Vagina (tissue), 2 donors: ENCODE measurements around the gene CWF19L2. TPM values are rescaled to one million over a fixed set of nuclear protein-coding genes. Genes with fewer than 3 reads are reported as not detected.
"Not testable (repeated sequence)": the region's sequence is repeated elsewhere in the genome, so short reads cannot be mapped to it uniquely, and the experiment has no call there.

Experiments used
- DNase-seq, 2 donors: peaks; one replicate each; pipeline ENCODE4 v3.0.0-alpha.2; 2017; ENCODE audit errors: extremely low spot score in 2 of 2
- H3K27ac ChIP-seq: fragments of 200-600 bp; sonication (generic); one replicate; pipeline ENCODE4 v1.5.1; 2019
- H3K27me3 ChIP-seq: fragments of 200-600 bp; sonication (generic); one replicate; pipeline ENCODE4 v1.5.1; 2019
- H3K36me3 ChIP-seq, 2 donors: fragments of 200-600 bp; sonication (generic); one replicate each; pipeline ENCODE4 v1.5.1; 2017 to 2019
- H3K4me1 ChIP-seq: fragments of 200-600 bp; sonication (generic); one replicate; pipeline ENCODE4 v1.5.1; 2019
- H3K4me3 ChIP-seq, 2 donors: fragments of 200-600 bp; sonication (generic); 1 replicate in 1 of 2; 2 replicates in 1 of 2; pipeline ENCODE4 v1.5.1; 2016 to 2019
- H3K9me3 ChIP-seq: fragments of 200-600 bp; sonication (generic); one replicate; pipeline ENCODE4 v1.5.1; 2019
- POLR2A ChIP-seq, 2 donors: fragments of 450-650 bp; IDR thresholded peaks; one replicate each; pipeline ENCODE4 v1.6.1; 2017; ENCODE audit warnings: antibody characterized with exemption in 2 of 2, mild to moderate bottlenecking in 2 of 2, moderate library complexity in 2 of 2
- POLR2AphosphoS5 ChIP-seq, 2 donors: sonication (generic); formaldehyde crosslinking; IDR thresholded peaks; one replicate each; pipeline ENCODE4 v1.9.0; 2017; ENCODE audit warnings: antibody characterized with exemption in 2 of 2, mild to moderate bottlenecking in 2 of 2, low read depth in 1 of 2; ENCODE audit not compliant: insufficient read depth in 1 of 2
- intact Hi-C: fragments of 100-400 bp; cut with DNase I; formaldehyde crosslinking; loops from one replicate; pipeline ENCODE4 v1.15.1; 2023
- total RNA-seq: library from RNA; depleted of rRNA; stranded (reverse); fragments of >200 nt; gene quantifications from one replicate; pipeline ENCODE4 v1.2.3, GENCODE V29; 2016
- TF ChIP-seq, protein P1 (sequence below), 3 experiments: fragments of 450-650 bp in 2 of 3; fragments of 200-600 bp in 1 of 3; sonication (generic) in 1 of 3; IDR thresholded peaks; one replicate each; pipeline ENCODE4 v1.5.1; 2017 to 2019; ENCODE audit warnings: antibody characterized with exemption in 3 of 3, mild to moderate bottlenecking in 2 of 3, moderate library complexity in 2 of 3

CWF19L2 gene
- 14.5 TPM for total RNA-seq

DNA sequence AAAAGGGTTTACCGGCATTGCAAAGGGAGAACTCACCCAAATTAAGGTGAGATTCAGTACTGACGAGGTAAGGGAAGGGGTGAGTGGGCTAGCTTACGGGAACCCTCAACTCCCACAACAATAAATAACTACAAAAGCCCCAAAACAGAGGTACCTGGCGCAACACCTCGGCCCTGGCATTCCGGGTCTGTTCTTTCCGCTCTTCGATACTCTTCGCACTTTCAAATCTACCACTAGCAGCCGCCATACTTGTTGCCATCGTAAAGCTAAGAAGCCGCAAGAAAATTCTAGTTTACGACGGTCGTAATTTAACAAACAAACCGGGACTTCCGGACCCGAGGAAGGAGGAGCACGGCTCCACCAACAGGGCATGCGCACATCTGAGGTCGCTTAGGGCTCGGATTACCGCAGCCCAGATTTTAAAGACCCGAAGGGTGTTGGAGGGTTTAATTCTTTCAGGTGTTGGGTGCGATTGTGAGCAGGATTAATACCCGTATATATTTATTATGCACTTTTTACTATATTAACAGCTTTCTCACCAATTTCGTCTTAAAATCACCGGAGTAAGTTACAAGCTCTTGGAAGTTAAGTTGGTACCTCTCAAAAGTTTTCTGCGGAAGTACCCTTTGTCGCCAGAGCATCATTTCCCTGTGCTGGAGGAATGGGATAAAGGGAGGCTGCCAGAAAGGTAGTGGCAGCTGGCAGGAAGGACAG, at the start of gene CWF19L2:
Gene CWF19L2, minus strand, starts transcription at position 268 of the 714 bp plus-strand sequence. Its CDS starts 9 bp downstream, at position 259.
- Histone ChIP-seq H3K27ac (peak within 1 kb of the TSS; percentile 75), H3K4me3 (peak within 1 kb of the TSS; percentile 61 to 63), H3K4me1 (peaks cover 14% of the 10 kb centered on the region), H3K27me3 (no peaks in the 10 kb centered on the region), H3K36me3 (peaks cover 0 to 18% of the 10 kb centered on the region in 2 donors), H3K9me3 (no peaks in the 10 kb centered on the region)
- intact Hi-C loops = no loop called here
- peak in 1 of 2 donors; percentile 92 for DNase-seq
- TF ChIP-seq, protein P1, sequence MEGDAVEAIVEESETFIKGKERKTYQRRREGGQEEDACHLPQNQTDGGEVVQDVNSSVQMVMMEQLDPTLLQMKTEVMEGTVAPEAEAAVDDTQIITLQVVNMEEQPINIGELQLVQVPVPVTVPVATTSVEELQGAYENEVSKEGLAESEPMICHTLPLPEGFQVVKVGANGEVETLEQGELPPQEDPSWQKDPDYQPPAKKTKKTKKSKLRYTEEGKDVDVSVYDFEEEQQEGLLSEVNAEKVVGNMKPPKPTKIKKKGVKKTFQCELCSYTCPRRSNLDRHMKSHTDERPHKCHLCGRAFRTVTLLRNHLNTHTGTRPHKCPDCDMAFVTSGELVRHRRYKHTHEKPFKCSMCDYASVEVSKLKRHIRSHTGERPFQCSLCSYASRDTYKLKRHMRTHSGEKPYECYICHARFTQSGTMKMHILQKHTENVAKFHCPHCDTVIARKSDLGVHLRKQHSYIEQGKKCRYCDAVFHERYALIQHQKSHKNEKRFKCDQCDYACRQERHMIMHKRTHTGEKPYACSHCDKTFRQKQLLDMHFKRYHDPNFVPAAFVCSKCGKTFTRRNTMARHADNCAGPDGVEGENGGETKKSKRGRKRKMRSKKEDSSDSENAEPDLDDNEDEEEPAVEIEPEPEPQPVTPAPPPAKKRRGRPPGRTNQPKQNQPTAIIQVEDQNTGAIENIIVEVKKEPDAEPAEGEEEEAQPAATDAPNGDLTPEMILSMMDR (IDR thresholded peaks at IDR 0.05) = peak in 1 of 3 experiments; percentile 20
- TF ChIP-seq POLR2AphosphoS5 (IDR thresholded peaks at IDR 0.05; ENCODE audit: insufficient read depth in 1 of 2, low read depth in 1 of 2) (peak; percentile 33 to 99), POLR2A (IDR thresholded peaks at IDR 0.05) (no peak)

DNA sequence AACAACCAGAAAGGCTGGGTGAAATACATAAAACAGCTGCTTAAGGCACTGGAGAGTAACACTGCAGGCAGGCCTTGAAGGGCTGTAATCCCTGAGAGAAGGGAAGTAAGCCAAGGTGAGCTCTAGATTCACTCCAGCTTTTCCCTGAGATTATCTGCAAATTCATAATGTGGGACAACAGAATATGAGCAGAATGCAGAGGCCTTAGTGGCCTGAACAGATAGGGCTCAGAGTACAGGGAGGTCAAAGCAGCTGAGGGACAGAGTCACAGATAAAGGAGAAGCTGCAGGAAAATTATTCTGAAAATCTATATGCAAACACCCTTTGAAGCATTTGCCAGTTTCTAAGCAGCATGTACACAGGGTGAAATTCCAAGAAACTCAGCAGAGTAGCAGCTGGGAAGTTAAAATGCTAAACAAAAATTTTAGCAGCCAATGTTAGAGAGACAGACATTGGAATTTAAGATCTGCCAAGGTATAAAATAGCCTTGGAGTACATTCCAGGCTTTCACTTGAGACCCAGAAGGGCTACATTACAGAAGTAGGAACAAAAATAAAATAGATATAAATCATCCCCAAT, 48.1 kb upstream of the CWF19L2 start:
- TF ChIP-seq, protein P1 (IDR thresholded peaks at IDR 0.05) = no peak
- TF ChIP-seq POLR2A (IDR thresholded peaks at IDR 0.05) (no peak), POLR2AphosphoS5 (IDR thresholded peaks at IDR 0.05; ENCODE audit: insufficient read depth in 1 of 2, low read depth in 1 of 2) (no peak)
- intact Hi-C loops = no loop called here
- H3K27me3 ChIP-seq = no peaks in the 10 kb centered on the region
- no peak overlapping the region for H3K4me3 ChIP-seq
- no peaks in the 10 kb centered on the region for H3K4me1 ChIP-seq
- no peaks in the 10 kb centered on the region for H3K9me3 ChIP-seq
- DNase-seq = no peak
- no peak overlapping the region for H3K27ac ChIP-seq
- peaks cover 0 to 26% of the 10 kb centered on the region in 2 donors for H3K36me3 ChIP-seq

DNA sequence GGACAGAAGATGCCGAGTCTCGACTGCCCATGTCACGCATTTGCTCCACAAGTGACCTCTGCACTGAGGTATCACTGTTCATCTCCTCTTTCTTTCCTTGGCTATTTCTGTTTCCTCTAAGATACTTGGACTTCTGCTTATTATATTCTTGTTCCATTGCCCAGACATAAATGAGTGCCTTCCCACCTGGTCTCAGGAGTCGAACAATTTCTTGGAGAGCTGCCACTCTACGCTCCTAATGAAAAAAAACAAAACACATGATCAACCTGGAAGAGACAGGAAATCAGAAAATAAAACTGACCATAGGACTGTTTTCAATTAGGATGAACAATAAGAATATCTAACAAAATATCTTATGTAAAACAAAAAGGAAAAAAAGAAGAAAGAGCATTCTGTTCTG, 47.4 kb upstream of the CWF19L2 start:
- intact Hi-C loops = no loop called here
- Histone ChIP-seq H3K36me3 (peaks cover 0 to 23% of the 10 kb centered on the region in 2 donors), H3K4me3 (no peak overlapping the region), H3K4me1 (no peaks in the 10 kb centered on the region), H3K27ac (no peak overlapping the region), H3K27me3 (no peaks in the 10 kb centered on the region), H3K9me3 (no peaks in the 10 kb centered on the region)
- no peak for DNase-seq
- TF ChIP-seq, protein P1 (IDR thresholded peaks at IDR 0.05) = no peak
- TF ChIP-seq POLR2AphosphoS5 (IDR thresholded peaks at IDR 0.05; ENCODE audit: insufficient read depth in 1 of 2, low read depth in 1 of 2) (no peak), POLR2A (IDR thresholded peaks at IDR 0.05) (no peak)

DNA sequence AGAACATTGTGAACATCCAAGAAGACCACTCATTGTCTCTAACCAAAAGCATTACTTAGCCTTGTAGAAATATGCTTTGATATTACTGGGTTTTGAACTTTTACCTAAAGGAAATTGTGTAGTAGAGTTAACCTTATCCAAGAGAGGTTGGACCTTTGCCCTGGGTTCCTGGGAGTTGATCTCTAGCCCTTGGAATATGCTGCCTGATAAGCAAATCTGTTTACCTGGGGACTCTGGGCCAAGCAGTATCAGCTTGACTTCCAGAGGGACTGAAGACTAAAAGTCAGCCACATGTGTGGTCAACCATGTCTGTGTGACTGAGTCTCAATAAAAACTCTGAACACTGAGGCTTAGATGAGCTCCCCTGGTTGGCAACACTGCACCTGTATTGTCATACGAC, 44.1 kb upstream of the CWF19L2 start:
- Histone ChIP-seq H3K9me3 (no peaks in the 10 kb centered on the region), H3K27me3 (no peaks in the 10 kb centered on the region), H3K4me1 (no peaks in the 10 kb centered on the region), H3K27ac (no peak overlapping the region), H3K36me3 (peaks cover 0 to 23% of the 10 kb centered on the region in 2 donors), H3K4me3 (no peak overlapping the region)
- no peak for DNase-seq
- TF ChIP-seq, protein P1 (IDR thresholded peaks at IDR 0.05) = no peak
- TF ChIP-seq POLR2AphosphoS5 (IDR thresholded peaks at IDR 0.05; ENCODE audit: insufficient read depth in 1 of 2, low read depth in 1 of 2) (no peak), POLR2A (IDR thresholded peaks at IDR 0.05) (no peak)
- intact Hi-C loops = no loop called here

DNA sequence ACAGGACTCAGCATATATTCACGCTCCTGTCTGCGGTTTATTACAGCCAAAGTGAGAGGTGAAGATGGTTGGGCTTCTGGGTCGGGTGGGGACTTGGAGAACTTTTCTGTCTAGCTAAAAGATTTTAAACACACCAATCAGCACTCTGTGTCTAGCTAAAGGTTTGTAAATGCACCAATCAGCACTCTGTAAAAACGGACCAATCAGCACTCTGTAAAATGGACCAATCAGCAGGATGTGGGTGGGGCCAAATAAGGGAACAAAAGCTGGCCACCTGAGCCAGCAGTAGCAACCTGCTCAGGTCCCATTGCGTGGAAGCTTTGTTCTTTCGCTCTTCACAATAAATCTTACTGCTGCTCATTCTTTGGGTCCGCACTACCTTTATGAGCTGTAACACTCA, 39.7 kb upstream of the CWF19L2 start:
- DNase-seq, intact Hi-C loops, H3K4me1 ChIP-seq, H3K36me3 ChIP-seq, H3K27me3 ChIP-seq, H3K27ac ChIP-seq, H3K4me3 ChIP-seq, H3K9me3 ChIP-seq: not testable (repeated sequence)
